Fibroblast of lung (primary cell): ENCODE measurements around the gene PRG3. TPM values are rescaled to one million over a fixed set of nuclear protein-coding genes. Genes with fewer than 3 reads are reported as not detected.

Experiments used
- DNase-seq, 2 donors: peaks; one replicate each; pipeline versions ENCODE4 v3.0.0 to v3.0.0-alpha.2; 2010; ENCODE audit warnings: low read depth in 2 of 2
- H2AFZ ChIP-seq: 2 replicates; pipeline ENCODE4 v1.5.1; 2012; ENCODE audit warnings: low read length, control low read depth, inconsistent platforms
- H3K27ac ChIP-seq: 2 replicates; pipeline ENCODE4 v1.5.1; 2011; ENCODE audit warnings: low read length, control low read depth; ENCODE audit not compliant: insufficient read depth
- H3K27me3 ChIP-seq: 2 replicates; pipeline ENCODE4 v1.5.1; 2011; ENCODE audit warnings: mild to moderate bottlenecking, low read length; ENCODE audit not compliant: control insufficient read depth, insufficient read depth
- H3K36me3 ChIP-seq: 2 replicates; pipeline ENCODE4 v1.5.1; 2011; ENCODE audit warnings: low read length; ENCODE audit not compliant: control insufficient read depth, insufficient read depth
- H3K4me1 ChIP-seq: 2 replicates; pipeline ENCODE4 v1.5.1; 2011; ENCODE audit warnings: low read length; ENCODE audit not compliant: control insufficient read depth, insufficient read depth; ENCODE audit errors: extremely low read depth
- H3K4me2 ChIP-seq: 2 replicates; pipeline ENCODE4 v1.5.1; 2011; ENCODE audit warnings: low read length, control low read depth; ENCODE audit not compliant: insufficient read depth; ENCODE audit errors: extremely low read depth
- H3K4me3 ChIP-seq, 4 experiments: fragments of 200-600 bp in 1 of 4; sonication (generic) in 1 of 4; replicated peaks in 1 of 4; 2 replicates each; pipeline ENCODE4 v1.5.1; 2011 to 2016; ENCODE audit warnings: low read length in 4 of 4, low read depth in 3 of 4, mild to moderate bottlenecking in 3 of 4, control low read depth in 2 of 4, inconsistent platforms in 1 of 4, mixed read lengths in 1 of 4; ENCODE audit not compliant: insufficient read depth in 1 of 4; ENCODE audit errors: control extremely low read depth in 1 of 4
- H3K79me2 ChIP-seq: 2 replicates; pipeline ENCODE4 v1.5.1; 2012; ENCODE audit warnings: mild to moderate bottlenecking, low read length, inconsistent platforms; ENCODE audit not compliant: control insufficient read depth, insufficient read depth
- H3K9ac ChIP-seq: 2 replicates; pipeline ENCODE4 v1.5.1; 2011; ENCODE audit warnings: mild to moderate bottlenecking, low read length, control low read depth; ENCODE audit not compliant: insufficient read depth
- H3K9me3 ChIP-seq: 2 replicates; pipeline ENCODE4 v1.5.1; 2012; ENCODE audit warnings: low read depth, low read length; ENCODE audit not compliant: control insufficient read depth, insufficient read depth
- H4K20me1 ChIP-seq: 2 replicates; pipeline ENCODE4 v1.5.1; 2011; ENCODE audit warnings: low read length; ENCODE audit not compliant: control insufficient read depth, insufficient read depth; ENCODE audit errors: extremely low read depth
- CTCF ChIP-seq, 2 donors: IDR thresholded peaks in 1 of 2; conservative IDR thresholded peaks in 1 of 2; 1 replicate in 1 of 2; 2 replicates in 1 of 2; pipeline ENCODE4 v1.5.1; 2011 to 2012; ENCODE audit warnings: low read length in 2 of 2, control low read depth in 1 of 2, inconsistent platforms in 1 of 2, low read depth in 1 of 2, mild to moderate bottlenecking in 1 of 2
- EZH2 ChIP-seq: IDR thresholded peaks from 2 replicates; pipeline ENCODE4 v1.5.1; 2012; ENCODE audit warnings: low read length, control low read depth, mild to moderate bottlenecking; ENCODE audit errors: missing control alignments
- polyA plus RNA-seq, 2 donors: library from polyadenylated mRNA; depleted of rRNA in 1 of 2; stranded (reverse) in 1 of 2; unstranded in 1 of 2; fragments of >200 nt; gene quantifications; 2 replicates each; pipeline ENCODE4 v1.2.1, GENCODE V29; 2011 to 2012; ENCODE audit warnings: missing spikeins in 1 of 2
- total RNA-seq: library from RNA; depleted of rRNA; stranded (reverse); fragments of >200 nt; gene quantifications from 2 replicates; pipeline ENCODE4 v1.2.1, GENCODE V29; 2014

PRG3 gene
- total and polyA plus RNA-seq, 2 donors (not counting 1 experiment from before 2014, with no cell fraction given) = not detected

- Histone ChIP-seq H3K79me2 (no peaks in the 10 kb centered on the region), H3K9me3 (no peaks in the 10 kb centered on the region), H4K20me1 (no peaks in the 10 kb centered on the region), H3K9ac (no peak overlapping the region), H3K36me3 (no peaks in the 10 kb centered on the region), H3K27me3 (peaks cover 16% of the 10 kb centered on the region), H3K4me1 (no peaks in the 10 kb centered on the region), H2AFZ (no peak overlapping the region), H3K27ac (no peak overlapping the region), H3K4me2 (no peak overlapping the region), H3K4me3 (no peak overlapping the region)
- no peak for DNase-seq
- TF ChIP-seq CTCF (conservative IDR thresholded peaks at IDR 0.05 in 1 of 2, IDR thresholded peaks at IDR 0.05 in 1 of 2; ENCODE audit: low read depth in 1 of 2, low read length in 2 of 2) (no peak), EZH2 (no peak)
Measured at GRCh38 chr11:57368106-57368844, 12.7 kb downstream of the PRG3 start.

- TF ChIP-seq EZH2 (no peak), CTCF (conservative IDR thresholded peaks at IDR 0.05 in 1 of 2, IDR thresholded peaks at IDR 0.05 in 1 of 2; ENCODE audit: low read depth in 1 of 2, low read length in 2 of 2) (no peak)
- peaks cover 19% of the 10 kb centered on the region for H3K27me3 ChIP-seq
- H2AFZ ChIP-seq = no peak overlapping the region
- H3K27ac ChIP-seq = no peak overlapping the region
- no peaks in the 10 kb centered on the region for H3K79me2 ChIP-seq
- no peak for DNase-seq
- H4K20me1 ChIP-seq = no peaks in the 10 kb centered on the region
- H3K36me3 ChIP-seq = no peaks in the 10 kb centered on the region
- H3K4me2 ChIP-seq = no peak overlapping the region
- H3K9me3 ChIP-seq = no peaks in the 10 kb centered on the region
- H3K4me3 ChIP-seq = no peak overlapping the region
- no peaks in the 10 kb centered on the region for H3K4me1 ChIP-seq
- H3K9ac ChIP-seq = no peak overlapping the region
Measured at GRCh38 chr11:57364851-57365660, 15.9 kb downstream of the PRG3 start.
